IPS-18c (cell line): ENCODE data around the gene NLK.
A peak's percentile ranks its signal among the peaks of the same experiment; 100 is the strongest.
"Not testable (repeated sequence)": the region's sequence is repeated elsewhere in the genome, so short reads cannot be mapped to it uniquely, and the experiment has no call there.

ENCODE experiments used
- H3K4me3 ChIP-seq: 2 replicates; pipeline ENCODE4 v1.7.0; 2013; ENCODE audit warnings: low read depth, mild to moderate bottlenecking, low read length, moderate library complexity; ENCODE audit not compliant: insufficient read depth
- H3K9me3 ChIP-seq: one replicate; pipeline ENCODE4 v1.6.1; 2013; ENCODE audit warnings: mild to moderate bottlenecking, low read length, moderate library complexity; ENCODE audit not compliant: control insufficient read depth, insufficient read depth

Gene NLK

GRCh38 chr17:28042657-28042720, at the start of gene NLK:
NLK (plus strand) TSS chr17:28042677; CDS start chr17:28042874, 197 bp downstream.
- H3K9me3 ChIP-seq = no peaks in the 10 kb centered on the region
- H3K4me3 ChIP-seq = peak within 1 kb of the TSS; percentile 76

GRCh38 chr17:27993161-27993695, 49.2 kb upstream of the NLK start:
- Histone ChIP-seq H3K9me3 (peaks cover 3% of the 10 kb centered on the region), H3K4me3 (no peak overlapping the region)

GRCh38 chr17:27993723-27994310, 48.7 kb upstream of the NLK start:
- Histone ChIP-seq H3K9me3 (peaks cover 3% of the 10 kb centered on the region), H3K4me3 (no peak overlapping the region)

DNA sequence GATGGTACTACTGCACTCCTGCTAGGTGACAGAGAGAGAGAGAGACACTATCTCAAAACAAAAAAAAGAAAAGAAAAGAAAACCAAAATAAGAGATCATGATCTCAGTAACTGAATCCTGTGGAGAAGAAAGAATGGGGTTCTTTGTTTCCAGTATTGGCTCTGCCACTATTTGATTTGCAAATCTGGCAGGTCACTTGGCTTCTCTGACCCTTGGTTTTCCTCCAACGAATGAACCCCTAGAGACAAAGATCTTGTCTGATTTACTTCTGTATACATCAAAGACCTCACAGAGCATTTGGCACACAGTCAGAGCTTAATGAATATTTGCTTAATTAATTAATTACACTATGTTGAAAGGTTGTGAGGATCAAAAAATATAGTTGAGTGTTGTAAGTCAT, 47.9 kb upstream of the NLK start:
- no peaks in the 10 kb centered on the region for H3K9me3 ChIP-seq
- no peak overlapping the region for H3K4me3 ChIP-seq

DNA sequence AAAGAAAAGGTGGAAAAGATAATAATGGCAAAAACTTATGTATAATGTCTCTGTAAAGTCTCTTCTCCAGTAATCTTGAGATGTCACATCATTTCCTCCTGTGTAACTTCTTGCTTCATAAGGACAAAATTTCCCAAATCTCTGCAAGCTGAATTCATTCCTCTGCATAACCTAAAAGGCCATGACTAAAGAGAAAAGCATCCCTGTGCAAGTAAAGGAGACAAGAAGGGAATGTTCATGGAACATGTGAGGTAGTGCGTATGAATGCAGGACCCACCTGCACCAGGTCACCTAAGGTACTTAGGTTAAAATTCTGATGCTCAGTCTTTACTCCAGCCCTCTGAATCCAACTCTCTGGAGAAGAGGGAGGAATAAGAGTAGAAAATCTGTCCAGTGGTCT, 46.9 kb upstream of the NLK start:
- Histone ChIP-seq H3K4me3 (no peak overlapping the region), H3K9me3 (no peaks in the 10 kb centered on the region)

DNA sequence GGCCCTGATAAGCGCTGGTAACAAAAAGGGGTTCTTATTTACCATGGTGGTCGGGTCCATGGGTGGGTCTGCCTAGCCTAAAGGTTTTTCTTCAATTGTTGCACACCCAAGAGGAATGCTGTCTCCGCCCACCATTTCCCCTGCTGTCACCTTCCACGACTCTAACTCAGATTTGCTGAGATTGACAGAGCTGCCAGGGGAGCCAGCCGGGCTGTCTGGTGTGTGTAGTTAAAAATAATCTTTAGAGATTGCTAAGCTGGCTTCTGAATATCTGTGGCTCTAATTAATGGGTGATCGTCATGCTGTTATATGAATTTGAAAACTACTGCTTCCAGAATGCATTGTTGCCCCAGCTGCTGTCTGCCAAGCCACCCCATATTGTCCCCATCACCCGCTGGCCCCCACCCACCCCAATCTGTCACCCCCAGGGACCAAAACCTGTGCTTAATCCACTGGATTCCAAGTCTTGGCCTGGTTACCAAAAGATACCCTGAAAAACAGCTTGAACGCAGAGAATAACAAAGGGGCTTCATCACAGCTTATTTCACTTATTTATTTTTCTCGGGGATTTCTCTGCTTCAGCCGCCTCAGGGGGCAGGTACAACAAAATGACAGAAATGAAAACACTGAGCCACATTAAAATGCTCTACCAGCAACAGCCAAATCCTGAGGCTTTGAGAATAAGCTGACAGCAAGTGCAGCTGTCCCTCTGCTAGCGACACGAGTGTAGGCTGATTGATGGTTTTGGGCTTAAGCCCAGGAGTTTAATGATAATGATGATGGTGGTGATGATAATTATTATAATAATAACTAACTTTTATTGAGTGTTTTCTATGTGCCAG, 46.1 kb upstream of the NLK start:
- Histone ChIP-seq H3K9me3 (no peaks in the 10 kb centered on the region), H3K4me3 (no peak overlapping the region)

GRCh38 chr17:27997044-27997401, 45.5 kb upstream of the NLK start:
- Histone ChIP-seq H3K4me3 (no peak overlapping the region), H3K9me3 (no peaks in the 10 kb centered on the region)

GRCh38 chr17:27997522-27997921, 45.0 kb upstream of the NLK start:
- no peaks in the 10 kb centered on the region for H3K9me3 ChIP-seq
- no peak overlapping the region for H3K4me3 ChIP-seq

- H3K4me3 ChIP-seq = no peak overlapping the region
- no peaks in the 10 kb centered on the region for H3K9me3 ChIP-seq
Observed at GRCh38 chr17:28001149-28001548, 41.3 kb upstream of the NLK start.

- Histone ChIP-seq H3K9me3 (no peaks in the 10 kb centered on the region), H3K4me3 (no peak overlapping the region)
Observed at GRCh38 chr17:28004344-28004743, 38.1 kb upstream of the NLK start.

- H3K4me3 ChIP-seq, H3K9me3 ChIP-seq: not testable (repeated sequence)
Observed at GRCh38 chr17:28007925-28008324, 34.6 kb upstream of the NLK start.

GRCh38 chr17:28008513-28008912, 34.0 kb upstream of the NLK start:
- Histone ChIP-seq H3K4me3 (no peak overlapping the region), H3K9me3 (no peaks in the 10 kb centered on the region)

DNA sequence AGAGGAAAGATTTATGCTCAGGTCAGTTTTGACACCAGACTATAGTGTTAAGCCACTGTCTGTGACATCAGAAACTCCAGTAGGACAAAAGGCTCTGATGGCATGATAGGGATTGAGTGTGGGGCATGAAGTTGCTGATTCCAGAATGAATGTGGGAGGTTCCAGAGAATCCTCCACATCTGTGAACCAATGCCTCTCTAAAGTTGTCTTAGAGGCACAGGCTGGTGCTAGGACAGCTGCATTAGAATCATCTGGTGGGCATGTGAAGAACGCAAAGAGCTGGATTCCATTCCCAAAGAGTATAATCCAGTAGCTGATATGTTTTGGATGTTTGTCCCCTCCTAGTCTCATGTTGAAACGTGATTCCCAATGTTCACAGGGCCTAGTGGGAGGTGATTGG, 32.1 kb upstream of the NLK start:
- H3K4me3 ChIP-seq = no peak overlapping the region
- no peaks in the 10 kb centered on the region for H3K9me3 ChIP-seq

GRCh38 chr17:28018439-28019070, 23.9 kb upstream of the NLK start:
- Histone ChIP-seq H3K4me3 (no peak overlapping the region), H3K9me3 (no peaks in the 10 kb centered on the region)

DNA sequence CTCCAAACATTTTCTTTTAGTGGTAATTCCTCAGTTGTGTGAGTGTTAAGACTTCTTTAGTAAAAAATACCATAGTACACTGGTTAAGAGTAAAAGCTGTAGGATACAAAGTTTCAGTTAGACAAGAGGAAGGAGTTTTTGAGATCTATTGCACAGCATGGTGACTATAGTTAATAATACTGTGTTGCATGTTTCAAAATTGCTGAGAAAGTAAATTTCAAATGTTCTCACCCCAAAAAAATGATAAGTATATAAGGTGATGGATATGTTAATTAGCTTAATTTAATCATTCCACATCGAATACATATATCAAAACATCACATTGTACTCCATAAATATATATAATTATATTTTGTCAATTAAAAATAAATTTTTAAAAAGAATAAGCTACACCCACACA, 22.0 kb upstream of the NLK start:
- H3K9me3 ChIP-seq = no peaks in the 10 kb centered on the region
- H3K4me3 ChIP-seq = no peak overlapping the region

- no peak overlapping the region for H3K4me3 ChIP-seq
- no peaks in the 10 kb centered on the region for H3K9me3 ChIP-seq
Observed at GRCh38 chr17:28029044-28029443, 13.4 kb upstream of the NLK start.

DNA sequence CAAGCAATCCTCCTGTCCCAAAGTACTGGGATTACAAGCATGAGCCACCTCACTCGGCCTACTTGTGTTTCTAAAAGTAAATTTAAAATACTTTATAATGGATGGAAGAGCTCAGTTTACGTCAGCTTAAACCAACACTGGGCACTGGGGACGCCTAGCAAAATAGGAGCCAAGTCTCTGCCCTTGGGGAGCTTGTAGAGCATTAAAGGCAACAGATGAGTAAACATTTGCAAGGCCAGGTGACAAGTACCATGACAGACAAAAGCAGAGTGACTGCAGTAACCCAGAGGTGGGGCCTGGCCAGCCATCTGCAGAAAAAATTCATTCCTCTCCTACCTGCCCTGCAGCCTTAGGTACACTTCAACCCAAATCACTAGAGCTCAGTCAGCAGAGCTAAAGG, 12.1 kb upstream of the NLK start:
- Histone ChIP-seq H3K4me3 (no peak overlapping the region), H3K9me3 (no peaks in the 10 kb centered on the region)

GRCh38 chr17:28031174-28031573, 11.3 kb upstream of the NLK start:
- no peak overlapping the region for H3K4me3 ChIP-seq

More at GRCh38 chr17:28031174-28031573, 11.3 kb upstream of the NLK start:
- H3K9me3 ChIP-seq = no peaks in the 10 kb centered on the region
